Measurements from ENCODE around the gene TTI1. TPM values are rescaled to one million over a fixed set of nuclear protein-coding genes. Genes with fewer than 3 reads are reported as not detected.

TTI1 gene
- total RNA-seq, 4 donors from 2014 or later, result 4.5 to 19.5 (median 9.4) TPM

DNA sequence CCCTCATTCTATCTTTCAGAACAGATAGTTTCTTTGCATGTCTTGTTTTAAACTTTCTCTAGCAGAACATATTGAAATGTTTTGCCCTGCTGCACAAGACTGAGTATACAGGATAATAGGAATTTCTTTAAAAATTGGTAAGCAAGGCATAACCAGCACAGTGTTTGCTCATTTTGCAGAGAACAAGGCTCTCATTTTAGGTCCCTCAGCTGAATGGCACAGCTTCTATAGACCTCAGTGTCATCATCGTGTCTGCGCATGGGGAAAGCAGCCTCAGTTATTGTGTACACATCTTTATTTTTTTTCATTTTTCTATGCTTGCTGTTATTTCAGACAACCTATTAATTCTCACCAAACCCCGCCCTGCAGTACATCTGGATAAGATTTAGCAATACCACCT lies 35.7 kb downstream of the TTI1 start:
- Histone ChIP-seq H3K4me3 (no peak overlapping the region), H3K9me3 (no peaks in the 10 kb centered on the region), H3K4me1 (peaks cover 3 to 16% (median 12%) of the 10 kb centered on the region in 4 donors), H3K27ac (no peak overlapping the region), H3K27me3 (no peaks in the 10 kb centered on the region), H3K36me3 (peaks cover 0 to 60% (median 25%) of the 10 kb centered on the region in 4 donors)
- TF ChIP-seq EP300 (IDR thresholded peaks at IDR 0.05; ENCODE audit: low read depth), result no peak
- TF ChIP-seq POLR2A (IDR thresholded peaks at IDR 0.05), result no peak
- TF ChIP-seq, protein P1, sequence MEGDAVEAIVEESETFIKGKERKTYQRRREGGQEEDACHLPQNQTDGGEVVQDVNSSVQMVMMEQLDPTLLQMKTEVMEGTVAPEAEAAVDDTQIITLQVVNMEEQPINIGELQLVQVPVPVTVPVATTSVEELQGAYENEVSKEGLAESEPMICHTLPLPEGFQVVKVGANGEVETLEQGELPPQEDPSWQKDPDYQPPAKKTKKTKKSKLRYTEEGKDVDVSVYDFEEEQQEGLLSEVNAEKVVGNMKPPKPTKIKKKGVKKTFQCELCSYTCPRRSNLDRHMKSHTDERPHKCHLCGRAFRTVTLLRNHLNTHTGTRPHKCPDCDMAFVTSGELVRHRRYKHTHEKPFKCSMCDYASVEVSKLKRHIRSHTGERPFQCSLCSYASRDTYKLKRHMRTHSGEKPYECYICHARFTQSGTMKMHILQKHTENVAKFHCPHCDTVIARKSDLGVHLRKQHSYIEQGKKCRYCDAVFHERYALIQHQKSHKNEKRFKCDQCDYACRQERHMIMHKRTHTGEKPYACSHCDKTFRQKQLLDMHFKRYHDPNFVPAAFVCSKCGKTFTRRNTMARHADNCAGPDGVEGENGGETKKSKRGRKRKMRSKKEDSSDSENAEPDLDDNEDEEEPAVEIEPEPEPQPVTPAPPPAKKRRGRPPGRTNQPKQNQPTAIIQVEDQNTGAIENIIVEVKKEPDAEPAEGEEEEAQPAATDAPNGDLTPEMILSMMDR (IDR thresholded peaks at IDR 0.05), result no peak
- no peak for TF ChIP-seq POLR2AphosphoS5 (IDR thresholded peaks at IDR 0.05)
- in situ Hi-C loops (cut with MboI; ENCODE audit: low pct_ligation_motif_present in 1 of 4, low pct_unique_long_range_greater_than_20kb in 1 of 4, low sequenced_read_pairs in 3 of 4), result loop anchor here in 3 of 4 donors (10.0 to 25.0 kb wide), 2 partner anchors 423 to 435 kb away; no protein-coding TSS in a partner anchor
- DNase-seq, result no peak
- WGBS, 2 donors (ENCODE audit: low coverage in 1 of 2), result 97% methylated on average over 3 of the region's 3 CpGs; no CpG with 5 or more reads in 1 of the 2 donors
- intact Hi-C loops (cut with DNase I; ENCODE audit: low total_unique reads), result loop anchor here (10.0 kb wide), 1 partner anchor 613 kb away; no protein-coding TSS in a partner anchor

DNA sequence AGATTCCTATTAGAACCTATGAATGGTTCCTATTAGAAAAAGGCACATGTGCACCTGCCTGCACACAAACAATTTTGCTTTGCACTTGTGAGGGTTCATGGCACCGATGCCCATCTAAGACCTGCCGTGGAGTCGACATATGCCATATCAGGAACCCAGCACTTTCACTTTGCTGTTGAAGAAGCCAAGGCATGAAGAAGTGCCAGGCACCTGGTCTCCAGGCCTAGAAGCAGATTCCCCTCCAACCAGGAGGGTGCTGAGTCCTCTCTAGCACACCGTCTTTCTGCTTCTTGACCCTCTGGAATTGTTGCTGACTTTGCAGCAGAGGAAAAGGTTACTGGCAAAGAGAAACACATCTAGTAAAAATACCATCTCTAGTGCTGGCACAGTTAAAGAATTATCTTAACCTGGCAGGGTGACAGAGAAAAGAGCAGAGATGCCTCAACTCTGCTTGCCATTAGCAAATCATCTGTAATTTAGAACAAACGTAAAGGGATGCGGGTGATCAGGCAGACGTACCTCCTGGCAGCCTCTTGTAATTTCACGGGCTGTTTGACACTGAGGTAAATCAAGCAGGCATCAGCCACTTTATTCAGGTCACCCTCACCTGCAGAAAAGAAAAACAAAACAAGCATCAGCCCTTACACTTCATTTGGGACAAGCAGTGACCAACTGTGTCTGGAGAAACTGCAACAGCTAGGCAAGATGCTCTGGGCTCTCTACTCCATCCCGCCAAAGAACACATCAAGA lies 37.2 kb downstream of the TTI1 start:
- TF ChIP-seq POLR2AphosphoS5 (IDR thresholded peaks at IDR 0.05) (no peak), POLR2A (IDR thresholded peaks at IDR 0.05) (no peak), EP300 (IDR thresholded peaks at IDR 0.05; ENCODE audit: low read depth) (no peak)
- TF ChIP-seq, protein P1 (IDR thresholded peaks at IDR 0.05), result no peak
- Histone ChIP-seq H3K27ac (no peak overlapping the region), H3K27me3 (no peaks in the 10 kb centered on the region), H3K36me3 (peaks cover 0 to 45% (median 20%) of the 10 kb centered on the region in 4 donors), H3K4me1 (peaks cover 6 to 31% (median 21%) of the 10 kb centered on the region in 4 donors), H3K9me3 (no peaks in the 10 kb centered on the region), H3K4me3 (no peak overlapping the region)
- intact Hi-C loops (cut with DNase I; ENCODE audit: low total_unique reads) (loop anchor here (10.0 kb wide), 1 partner anchor 611 kb away; no protein-coding TSS in a partner anchor), in situ Hi-C loops (cut with MboI; ENCODE audit: low pct_ligation_motif_present in 1 of 4, low pct_unique_long_range_greater_than_20kb in 1 of 4, low sequenced_read_pairs in 3 of 4) (loop anchor here in 3 of 4 donors (10.0 to 25.0 kb wide), 2 partner anchors 421 to 434 kb away; no protein-coding TSS in a partner anchor)
- WGBS, 2 donors (ENCODE audit: low coverage in 1 of 2), result 79 to 100% methylated on average over 1 to 9 of the region's 9 CpGs
- no peak for DNase-seq

DNA sequence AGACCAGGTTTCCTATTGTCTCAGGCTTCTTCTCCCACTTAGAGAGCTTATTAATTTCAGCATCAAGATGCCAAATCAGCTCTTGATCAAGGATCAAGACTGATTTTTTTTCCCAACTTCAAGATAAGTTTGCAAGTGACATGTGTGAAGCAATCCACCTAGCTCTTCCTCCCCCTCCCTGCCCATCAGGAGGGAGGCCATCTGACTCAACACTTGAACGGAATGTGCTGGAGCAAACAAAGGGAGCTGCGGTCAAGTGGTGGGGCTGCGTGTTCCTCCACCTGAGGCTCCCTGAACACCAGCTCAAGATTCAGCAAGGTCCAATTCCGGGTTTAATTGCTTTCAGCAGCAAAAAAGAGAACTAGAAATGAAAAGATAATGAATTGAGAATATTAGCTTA lies 38.7 kb downstream of the TTI1 start:
- intact Hi-C loops (cut with DNase I; ENCODE audit: low total_unique reads), result loop anchor here (5.0 to 10.0 kb wide), 2 partner anchors 427 to 610 kb away; no protein-coding TSS in a partner anchor
- in situ Hi-C loops (cut with MboI; ENCODE audit: low pct_ligation_motif_present in 1 of 4, low pct_unique_long_range_greater_than_20kb in 1 of 4, low sequenced_read_pairs in 3 of 4), result loop anchor here in 3 of 4 donors (10.0 to 25.0 kb wide), 2 partner anchors 420 to 432 kb away; no protein-coding TSS in a partner anchor

More for the DNA sequence above, 38.7 kb downstream of the TTI1 start:
- H3K9me3 ChIP-seq, result no peaks in the 10 kb centered on the region
- peaks cover 6 to 45% (median 31%) of the 10 kb centered on the region in 4 donors for H3K4me1 ChIP-seq
- TF ChIP-seq POLR2A (IDR thresholded peaks at IDR 0.05) (no peak), POLR2AphosphoS5 (IDR thresholded peaks at IDR 0.05) (no peak), EP300 (IDR thresholded peaks at IDR 0.05; ENCODE audit: low read depth) (no peak)
- TF ChIP-seq, protein P1 (IDR thresholded peaks at IDR 0.05), result no peak
- H3K27ac ChIP-seq, result no peak overlapping the region
- H3K4me3 ChIP-seq, result no peak overlapping the region
- no peak for DNase-seq
- WGBS, 2 donors (ENCODE audit: low coverage in 1 of 2), result 80 to 86% methylated on average over 1 to 4 of the region's 4 CpGs
- peaks cover 0 to 36% (median 18%) of the 10 kb centered on the region in 4 donors for H3K36me3 ChIP-seq
- H3K27me3 ChIP-seq, result no peaks in the 10 kb centered on the region
